Frontal cortex (tissue), 4 donors: Measurements from ENCODE around the gene NLK. TPM values are rescaled to one million over a fixed set of nuclear protein-coding genes. Genes with fewer than 3 reads are reported as not detected.

Experiments used
- DNase-seq, 2 donors: peaks; one replicate each; pipeline ENCODE4 v3.0.0; 2012; ENCODE audit warnings: low spot score in 2 of 2
- FAIRE-seq: peaks from 2 replicates; lab custom pipeline; 2012; peaks lifted over from hg19 to GRCh38; lab: Jason Lieb, UNC
- total RNA-seq: library from RNA; depleted of rRNA; stranded (reverse); fragments of >200 nt; gene quantifications from one replicate; pipeline ENCODE4 v1.2.3, GENCODE V29; 2014
- donor health status: control.
- donor health status: control.
- donor health status: control.

The NLK gene
- total RNA-seq, 1 donor from 2014 or later, result 73.0 TPM

- FAIRE-seq (no peak), DNase-seq (no peak)
These were observed 58.5 kb downstream of the NLK start for GRCh38 chr17:28100936-28101335.

- peak; percentile 62 for FAIRE-seq
These were observed 59.4 kb downstream of the NLK start for GRCh38 chr17:28101919-28102318.

GRCh38 chr17:28105501-28105900 is 63.0 kb downstream of the NLK start:
- no peak for DNase-seq
- no peak for FAIRE-seq

More at GRCh38 chr17:28101919-28102318, 59.4 kb downstream of the NLK start:
- DNase-seq, result no peak

- no peak for DNase-seq
- FAIRE-seq, result peak; percentile 31
These were observed 67.7 kb downstream of the NLK start for GRCh38 chr17:28110184-28110583.

- DNase-seq, result no peak
- no peak for FAIRE-seq
These were observed 69.7 kb downstream of the NLK start for GRCh38 chr17:28112181-28112580.

GRCh38 chr17:28112606-28113005 is 70.1 kb downstream of the NLK start:
- DNase-seq, result no peak
- no peak for FAIRE-seq

GRCh38 chr17:28113269-28113668 is 70.8 kb downstream of the NLK start:
- no peak for FAIRE-seq
- DNase-seq, result no peak

- FAIRE-seq (no peak), DNase-seq (no peak)
These were observed 72.6 kb downstream of the NLK start for GRCh38 chr17:28115046-28115445.

GRCh38 chr17:28117304-28117703 is 74.8 kb downstream of the NLK start:
- FAIRE-seq (no peak), DNase-seq (no peak)

GRCh38 chr17:28118362-28118761 is 75.9 kb downstream of the NLK start:
- FAIRE-seq, result peak; percentile 48
- DNase-seq, result no peak

- no peak for DNase-seq
- no peak for FAIRE-seq
These were observed 76.6 kb downstream of the NLK start for GRCh38 chr17:28119046-28119445.

GRCh38 chr17:28119560-28119959 is 77.1 kb downstream of the NLK start:
- DNase-seq, result no peak
- no peak for FAIRE-seq

GRCh38 chr17:28120766-28121165 is 78.3 kb downstream of the NLK start:
- DNase-seq (no peak), FAIRE-seq (no peak)

GRCh38 chr17:28124962-28125361 is 82.5 kb downstream of the NLK start:
- no peak for FAIRE-seq
- DNase-seq, result no peak

- DNase-seq (no peak), FAIRE-seq (no peak)
These were observed 83.3 kb downstream of the NLK start for GRCh38 chr17:28125526-28126378.

- no peak for FAIRE-seq
These were observed 84.7 kb downstream of the NLK start for GRCh38 chr17:28127196-28127595.

GRCh38 chr17:28128779-28129178 is 86.3 kb downstream of the NLK start:
- no peak for DNase-seq
- FAIRE-seq, result no peak

More at GRCh38 chr17:28127196-28127595, 84.7 kb downstream of the NLK start:
- no peak for DNase-seq

GRCh38 chr17:28130472-28130871 is 88.0 kb downstream of the NLK start:
- DNase-seq (no peak), FAIRE-seq (no peak)

GRCh38 chr17:28131599-28131998 is 89.1 kb downstream of the NLK start:
- no peak for FAIRE-seq
- DNase-seq, result no peak

- no peak for FAIRE-seq
- DNase-seq, result no peak
These were observed 91.1 kb downstream of the NLK start for GRCh38 chr17:28133562-28133970.

- DNase-seq (no peak), FAIRE-seq (no peak)
These were observed 94.4 kb downstream of the NLK start for GRCh38 chr17:28136923-28137322.

- FAIRE-seq (no peak), DNase-seq (no peak)
These were observed 97.3 kb downstream of the NLK start for GRCh38 chr17:28139822-28140221.
